CD14-positive monocyte (primary cell): ENCODE measurements around the gene ZBP1. TPM values are rescaled to one million over a fixed set of nuclear protein-coding genes. Genes with fewer than 3 reads are reported as not detected.

ENCODE experiments used
- DNase-seq, 3 donors: peaks; one replicate each; pipeline ENCODE4 v3.0.0-alpha.2; 2011 to 2022
- H2AFZ ChIP-seq: 2 replicates; pipeline ENCODE4 v1.6.0; 2012; ENCODE audit warnings: mild to moderate bottlenecking, low read depth, low read length, inconsistent platforms; ENCODE audit not compliant: insufficient read depth, poor library complexity, severe bottlenecking
- H3K27ac ChIP-seq, 2 donors: 1 replicate in 1 of 2; 2 replicates in 1 of 2; pipeline ENCODE4 v1.5.1; 2012 to 2013; ENCODE audit warnings: low read length in 2 of 2, control low read depth in 1 of 2, inconsistent platforms in 1 of 2, low read depth in 1 of 2, mild to moderate bottlenecking in 1 of 2
- H3K27me3 ChIP-seq, 2 donors: one replicate each; pipeline versions ENCODE4 v1.6.0 to v1.6.1; 2011 to 2013; ENCODE audit warnings: low read length in 2 of 2; ENCODE audit not compliant: control insufficient read depth in 2 of 2, insufficient read depth in 2 of 2
- H3K36me3 ChIP-seq, 2 donors: replicated peaks in 1 of 2; 1 replicate in 1 of 2; 2 replicates in 1 of 2; pipeline versions ENCODE4 v1.5.1 to v1.6.1; 2012 to 2013; ENCODE audit warnings: low read length in 2 of 2, control low read depth in 1 of 2, inconsistent platforms in 1 of 2, mild to moderate bottlenecking in 1 of 2; ENCODE audit not compliant: insufficient read depth in 2 of 2, control insufficient read depth in 1 of 2
- H3K4me1 ChIP-seq, 2 donors: 1 replicate in 1 of 2; 2 replicates in 1 of 2; pipeline versions ENCODE4 v1.5.1 to v1.6.1; 2012 to 2013; ENCODE audit warnings: low read length in 2 of 2, control low read depth in 1 of 2, inconsistent platforms in 1 of 2, mild to moderate bottlenecking in 1 of 2, moderate library complexity in 1 of 2; ENCODE audit not compliant: insufficient read depth in 2 of 2, control insufficient read depth in 1 of 2
- H3K4me2 ChIP-seq: replicated peaks from 2 replicates; pipeline ENCODE3; 2012; ENCODE audit warnings: low read length, moderate library complexity, mild to moderate bottlenecking; ENCODE audit not compliant: poor library complexity, severe bottlenecking; ENCODE audit errors: extremely low read depth
- H3K4me3 ChIP-seq, 3 experiments: fragments of 200-600 bp in 1 of 3; sonication (generic) in 1 of 3; replicated peaks in 1 of 3; 1 replicate in 2 of 3; 2 replicates in 1 of 3; pipeline ENCODE4 v1.5.1; 2011 to 2013; ENCODE audit warnings: low read length in 3 of 3, mild to moderate bottlenecking in 3 of 3, control low read depth in 2 of 3, low read depth in 2 of 3, inconsistent platforms in 1 of 3, moderate library complexity in 1 of 3
- H3K79me2 ChIP-seq: 2 replicates; pipeline ENCODE4 v1.6.0; 2012; ENCODE audit warnings: mild to moderate bottlenecking, control low read depth, inconsistent platforms, low read length, moderate library complexity; ENCODE audit not compliant: insufficient read depth
- H3K9ac ChIP-seq: 2 replicates; pipeline ENCODE4 v1.6.0; 2017; ENCODE audit warnings: low read length, mild to moderate bottlenecking; ENCODE audit not compliant: insufficient read depth, poor library complexity, severe bottlenecking
- H3K9me3 ChIP-seq, 2 donors: replicated peaks in 1 of 2; 1 replicate in 1 of 2; 2 replicates in 1 of 2; pipeline versions ENCODE4 v1.5.1 to v1.6.1; 2012 to 2013; ENCODE audit warnings: low read length in 2 of 2, control low read depth in 1 of 2; ENCODE audit not compliant: control insufficient read depth in 1 of 2, insufficient read depth in 1 of 2
- H4K20me1 ChIP-seq: 2 replicates; pipeline ENCODE4 v1.6.0; 2012; ENCODE audit warnings: mild to moderate bottlenecking, low read length, control low read depth, moderate library complexity; ENCODE audit not compliant: insufficient read depth
- H3K27ac Mint-ChIP-seq, 7 donors: one replicate each; pipeline ENCODE4 v1.8.0; 2020; ENCODE audit warnings: mild to moderate bottlenecking in 7 of 7, mixed read lengths in 7 of 7, moderate library complexity in 6 of 7, inconsistent platforms in 2 of 7
- H3K27me3 Mint-ChIP-seq, 3 donors: one replicate each; pipeline ENCODE4 v1.8.0; 2021 to 2022; ENCODE audit warnings: low read depth in 3 of 3, mild to moderate bottlenecking in 3 of 3, mixed read lengths in 3 of 3, moderate library complexity in 3 of 3, inconsistent platforms in 1 of 3
- H3K36me3 Mint-ChIP-seq, 2 donors: one replicate each; pipeline ENCODE4 v1.8.0; 2020; ENCODE audit warnings: mixed read lengths in 2 of 2, inconsistent platforms in 1 of 2, mild to moderate bottlenecking in 1 of 2
- H3K4me1 Mint-ChIP-seq: one replicate; pipeline ENCODE4 v1.8.0; 2020; ENCODE audit warnings: mild to moderate bottlenecking, mixed read lengths
- H3K4me3 Mint-ChIP-seq, 2 donors: one replicate each; pipeline ENCODE4 v1.8.0; 2020; ENCODE audit warnings: mild to moderate bottlenecking in 2 of 2, mixed read lengths in 2 of 2, moderate library complexity in 1 of 2
- H3K9me3 Mint-ChIP-seq, 7 donors: one replicate each; pipeline ENCODE4 v1.8.0; 2020 to 2022; ENCODE audit warnings: mixed read lengths in 7 of 7, mild to moderate bottlenecking in 6 of 7, moderate library complexity in 6 of 7, inconsistent platforms in 2 of 7
- WGBS: methylation state at CpG from one replicate; pipeline ENCODE4 v1.1.5; 2013; ENCODE audit warnings: missing lambda C conversion rate; ENCODE audit not compliant: insufficient coverage; 5-methylcytosine and 5-hydroxymethylcytosine counted together
- intact Hi-C, 2 donors: fragments of 100-400 bp; cut with micrococcal nuclease; formaldehyde crosslinking; loops; one replicate each; pipeline versions ENCODE4 v1.15.0 to v1.15.1; 2023
- polyA plus RNA-seq, 3 donors: library from polyadenylated mRNA; depleted of rRNA in 1 of 3; unstranded in 2 of 3; stranded (reverse) in 1 of 3; fragments of 300-500 nt in 2 of 3; fragments of >200 nt in 1 of 3; fragmentation: Illumina TruSeq in 2 of 3; gene quantifications; 1 replicate in 2 of 3; 2 replicates in 1 of 3; pipeline ENCODE4 v1.2.3, GENCODE V29; 2012 to 2021
- TF ChIP-seq, protein P1 (sequence below): fragments of 200-600 bp; IDR thresholded peaks from one replicate; pipeline ENCODE4 v1.8.0; 2022; ENCODE audit warnings: antibody characterized with exemption, mild to moderate bottlenecking

The ZBP1 gene
- polyA plus RNA-seq, 3 donors = 2.8 to 25.9 (median 3.0) TPM

GRCh38 chr20:57603120-57603519 is 17.1 kb downstream of the ZBP1 start:
- Histone ChIP-seq H3K4me3 (no peak overlapping the region), H2AFZ (no peak overlapping the region), H3K4me2 (no peak overlapping the region), H3K27ac (no peak overlapping the region), H3K79me2 (no peaks in the 10 kb centered on the region), H3K36me3 (no peaks in the 10 kb centered on the region), H3K9ac (no peak overlapping the region), H3K4me1 (no peaks in the 10 kb centered on the region), H3K27me3 (peaks cover 0 to 2% of the 10 kb centered on the region in 2 donors), H3K9me3 (no peaks in the 10 kb centered on the region), H4K20me1 (no peaks in the 10 kb centered on the region)
- Mint-ChIP-seq H3K27me3 (peaks cover 8 to 22% (median 16%) of the 10 kb centered on the region in 3 donors), H3K36me3 (peaks cover 0 to 9% of the 10 kb centered on the region in 2 donors), H3K4me1 (peaks cover 4% of the 10 kb centered on the region), H3K9me3 (peaks cover 0 to 3% (median 1%) of the 10 kb centered on the region in 7 donors), H3K27ac (no peak overlapping the region), H3K4me3 (no peak overlapping the region)
- DNase-seq = no peak
- TF ChIP-seq, protein P1, sequence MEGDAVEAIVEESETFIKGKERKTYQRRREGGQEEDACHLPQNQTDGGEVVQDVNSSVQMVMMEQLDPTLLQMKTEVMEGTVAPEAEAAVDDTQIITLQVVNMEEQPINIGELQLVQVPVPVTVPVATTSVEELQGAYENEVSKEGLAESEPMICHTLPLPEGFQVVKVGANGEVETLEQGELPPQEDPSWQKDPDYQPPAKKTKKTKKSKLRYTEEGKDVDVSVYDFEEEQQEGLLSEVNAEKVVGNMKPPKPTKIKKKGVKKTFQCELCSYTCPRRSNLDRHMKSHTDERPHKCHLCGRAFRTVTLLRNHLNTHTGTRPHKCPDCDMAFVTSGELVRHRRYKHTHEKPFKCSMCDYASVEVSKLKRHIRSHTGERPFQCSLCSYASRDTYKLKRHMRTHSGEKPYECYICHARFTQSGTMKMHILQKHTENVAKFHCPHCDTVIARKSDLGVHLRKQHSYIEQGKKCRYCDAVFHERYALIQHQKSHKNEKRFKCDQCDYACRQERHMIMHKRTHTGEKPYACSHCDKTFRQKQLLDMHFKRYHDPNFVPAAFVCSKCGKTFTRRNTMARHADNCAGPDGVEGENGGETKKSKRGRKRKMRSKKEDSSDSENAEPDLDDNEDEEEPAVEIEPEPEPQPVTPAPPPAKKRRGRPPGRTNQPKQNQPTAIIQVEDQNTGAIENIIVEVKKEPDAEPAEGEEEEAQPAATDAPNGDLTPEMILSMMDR = no peak
- WGBS = 89% methylated on average over 5 of the region's 10 CpGs
- intact Hi-C loops = no loop called here

DNA sequence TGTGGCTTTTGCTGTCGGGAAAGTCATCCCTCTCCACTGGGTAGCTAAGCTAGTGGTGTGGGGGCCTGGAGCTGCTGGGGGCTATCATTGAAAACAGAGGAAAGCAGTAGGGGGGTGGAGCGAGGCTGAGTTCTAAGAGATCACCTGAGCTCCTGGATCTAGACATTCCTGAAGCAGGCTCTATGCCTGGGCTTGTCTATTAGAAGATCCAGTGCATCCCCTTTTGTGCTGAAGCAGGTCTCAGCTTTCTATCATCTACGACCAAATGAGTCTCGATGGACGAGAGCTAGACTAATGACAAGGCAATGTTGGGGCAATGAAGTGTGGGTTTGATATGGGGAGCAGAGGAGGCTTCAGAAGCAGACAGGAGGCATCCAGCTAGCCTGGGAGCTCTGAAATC is 18.5 kb downstream of the ZBP1 start:
- Mint-ChIP-seq H3K9me3 (peaks cover 0 to 4% (median 1%) of the 10 kb centered on the region in 7 donors), H3K27me3 (peaks cover 8 to 25% (median 14%) of the 10 kb centered on the region in 3 donors), H3K27ac (no peak overlapping the region), H3K36me3 (no peaks in the 10 kb centered on the region), H3K4me1 (peaks cover 4% of the 10 kb centered on the region), H3K4me3 (no peak overlapping the region)
- Histone ChIP-seq H3K27me3 (peaks cover 0 to 4% of the 10 kb centered on the region in 2 donors), H3K9ac (no peak overlapping the region), H3K79me2 (no peaks in the 10 kb centered on the region), H3K4me1 (peaks cover 4 to 6% of the 10 kb centered on the region in 2 donors), H3K4me2 (no peak overlapping the region), H3K4me3 (no peak overlapping the region), H3K9me3 (no peaks in the 10 kb centered on the region), H4K20me1 (no peaks in the 10 kb centered on the region), H3K36me3 (no peaks in the 10 kb centered on the region), H3K27ac (no peak overlapping the region), H2AFZ (no peak overlapping the region)
- intact Hi-C loops = no loop called here
- TF ChIP-seq, protein P1 = no peak
- WGBS = 75% methylated on average over 4 of the region's 5 CpGs
- no peak for DNase-seq
